Measurements from ENCODE around the gene ZNF787. TPM values are rescaled to one million over a fixed set of nuclear protein-coding genes. Genes with fewer than 3 reads are reported as not detected.

ZNF787 gene
- polyA plus RNA-seq, 4 donors, result 10.6 to 30.4 (median 21.7) TPM

- no peak for DNase-seq (ENCODE audit: low read depth in 4 of 4, low spot score in 2 of 4)
Measured at GRCh38 chr19:56144831-56145230, 23.7 kb upstream of the ZNF787 start.

GRCh38 chr19:56144376-56144775, 23.3 kb upstream of the ZNF787 start:
- no peak for DNase-seq (ENCODE audit: low read depth in 4 of 4, low spot score in 2 of 4)

GRCh38 chr19:56142897-56143434, 21.9 kb upstream of the ZNF787 start:
- no peak for DNase-seq (ENCODE audit: low read depth in 4 of 4, low spot score in 2 of 4)

- DNase-seq (ENCODE audit: low read depth in 4 of 4, low spot score in 2 of 4), result no peak
Measured at GRCh38 chr19:56142087-56142787, 21.1 kb upstream of the ZNF787 start.

- DNase-seq (ENCODE audit: low read depth in 4 of 4, low spot score in 2 of 4), result no peak
Measured at GRCh38 chr19:56141417-56141993, 20.4 kb upstream of the ZNF787 start.

DNA sequence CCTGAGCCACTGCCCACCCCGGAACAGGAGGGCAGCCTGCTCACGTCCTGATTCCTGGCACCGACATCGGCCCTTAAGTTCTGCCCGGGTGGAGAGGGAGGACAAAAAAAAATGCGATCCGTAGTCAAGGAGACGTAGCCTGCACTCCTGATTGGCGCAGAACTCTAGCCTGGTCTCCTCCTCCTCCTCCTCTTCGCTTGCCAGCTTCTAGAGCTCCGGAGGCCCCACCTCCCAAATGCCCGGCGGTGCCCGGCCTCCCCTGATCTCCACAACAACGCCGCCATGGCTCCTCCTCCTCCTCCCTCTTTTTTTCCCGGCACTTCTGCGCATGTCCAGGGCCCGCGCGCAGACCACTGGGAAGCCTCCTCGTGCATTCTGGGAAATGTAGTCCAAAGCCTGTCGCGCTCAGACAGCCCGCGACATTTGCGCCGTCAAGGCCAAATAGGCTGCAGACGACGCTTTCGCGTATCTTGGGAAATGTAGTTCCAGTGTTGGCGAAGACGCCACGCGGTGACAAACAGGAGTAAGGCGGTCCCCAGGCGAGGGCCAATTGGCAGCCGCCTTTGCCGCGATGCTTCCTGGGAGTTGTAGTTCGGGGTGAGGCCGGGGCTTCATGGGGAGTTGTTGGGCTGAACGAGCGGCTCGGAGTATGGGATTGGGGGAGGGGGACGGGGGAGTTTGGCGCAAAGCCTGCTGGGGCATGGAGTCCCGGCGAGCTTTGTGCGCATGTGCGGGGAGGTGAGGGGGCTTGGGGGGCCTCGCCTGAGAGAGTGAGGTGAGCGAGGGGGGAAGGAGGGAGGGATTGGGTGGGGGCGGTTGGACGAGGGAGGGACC, 19.7 kb upstream of the ZNF787 start, which contains the start of gene ZNF444:
TSS of gene ZNF444 (plus strand) at position 705 of the 834 bp plus-strand sequence. CDS start 5,625 bp downstream, outside the sequence.
- DNase-seq (ENCODE audit: low read depth in 4 of 4, low spot score in 2 of 4), result peak; percentile 99

DNA sequence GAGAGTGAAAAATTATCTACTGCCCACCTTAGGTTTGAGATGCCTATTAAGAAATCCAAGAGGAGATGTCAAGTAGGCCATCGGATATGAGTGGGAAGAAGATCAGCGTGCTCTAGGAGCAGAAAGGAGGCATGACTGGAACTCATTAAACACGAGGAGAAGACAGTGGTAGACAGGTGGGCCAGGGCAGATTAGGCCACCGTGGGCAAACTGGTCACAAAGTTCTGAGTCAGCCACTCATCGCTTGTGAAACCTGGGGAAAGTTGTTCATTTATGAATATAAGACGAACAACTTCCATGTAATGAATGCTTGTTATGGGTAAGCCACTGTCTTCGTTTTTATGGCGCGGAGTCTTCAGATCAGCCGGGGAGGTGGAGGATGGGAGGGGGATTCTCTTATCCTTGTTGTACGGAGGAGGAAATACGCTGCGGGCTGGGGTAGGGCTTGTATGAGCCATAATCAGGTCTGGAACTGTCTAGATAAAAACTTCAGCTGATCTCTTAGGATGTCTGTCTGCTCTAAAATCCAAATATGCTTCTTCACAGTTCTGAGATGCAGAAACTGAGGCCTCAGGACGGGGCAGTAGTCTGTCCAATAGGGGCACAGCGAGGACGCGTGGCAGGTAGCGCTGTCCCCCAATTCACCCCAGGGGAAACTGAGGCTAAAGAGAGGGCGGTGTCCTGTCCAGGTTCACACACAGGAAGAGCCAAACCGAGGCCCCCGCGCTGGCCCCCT, 18.9 kb upstream of the ZNF787 start:
- DNase-seq (ENCODE audit: low read depth in 4 of 4, low spot score in 2 of 4), result no peak

- DNase-seq (ENCODE audit: low read depth in 4 of 4, low spot score in 2 of 4), result no peak
Measured at GRCh38 chr19:56138069-56138468, 17.0 kb upstream of the ZNF787 start.

DNA sequence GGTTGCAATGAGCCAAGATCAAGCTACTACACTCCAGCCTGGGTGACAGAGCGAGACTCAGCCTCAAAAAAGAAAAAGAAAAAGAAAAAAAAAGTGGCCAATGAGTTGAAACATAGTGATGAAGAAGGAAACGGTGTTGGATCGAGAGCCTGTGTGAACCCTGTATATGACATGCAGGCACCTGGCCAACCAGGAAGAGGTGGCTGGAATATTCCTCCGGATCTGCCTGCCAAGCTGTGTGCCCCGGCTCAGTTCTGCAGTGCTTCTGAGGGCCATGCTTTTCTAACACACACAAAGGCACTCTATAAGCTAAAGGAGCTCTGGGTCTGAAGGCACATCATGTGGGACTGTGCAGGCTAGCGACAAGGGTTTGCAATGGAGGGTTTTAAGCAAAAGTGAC, 16.3 kb upstream of the ZNF787 start:
- no peak for DNase-seq (ENCODE audit: low read depth in 4 of 4, low spot score in 2 of 4)

DNA sequence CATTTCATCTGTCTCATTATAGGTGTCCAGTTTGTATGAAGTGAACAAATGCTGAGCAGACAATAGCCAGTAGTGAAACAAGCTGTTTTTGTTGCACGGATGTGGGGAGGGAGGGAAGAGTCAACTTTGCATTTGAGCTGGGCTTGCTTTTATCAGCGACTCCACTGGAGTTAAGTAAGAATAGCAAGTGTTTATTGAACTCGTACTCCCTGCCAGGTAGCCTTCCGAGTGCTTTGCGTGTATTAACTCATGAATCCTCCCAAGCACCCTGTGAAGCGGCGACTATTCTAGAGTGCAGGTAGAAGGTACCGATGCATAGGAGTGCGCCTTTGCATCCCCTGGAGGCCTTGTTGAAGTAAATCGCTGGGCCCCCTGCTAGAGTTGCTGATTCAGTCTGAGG, 15.3 kb upstream of the ZNF787 start:
- no peak for DNase-seq (ENCODE audit: low read depth in 4 of 4, low spot score in 2 of 4)

GRCh38 chr19:56134654-56134921, 13.5 kb upstream of the ZNF787 start:
- no peak for DNase-seq (ENCODE audit: low read depth in 4 of 4, low spot score in 2 of 4)

GRCh38 chr19:56133858-56134653, 13.0 kb upstream of the ZNF787 start:
- no peak for DNase-seq (ENCODE audit: low read depth in 4 of 4, low spot score in 2 of 4)

DNA sequence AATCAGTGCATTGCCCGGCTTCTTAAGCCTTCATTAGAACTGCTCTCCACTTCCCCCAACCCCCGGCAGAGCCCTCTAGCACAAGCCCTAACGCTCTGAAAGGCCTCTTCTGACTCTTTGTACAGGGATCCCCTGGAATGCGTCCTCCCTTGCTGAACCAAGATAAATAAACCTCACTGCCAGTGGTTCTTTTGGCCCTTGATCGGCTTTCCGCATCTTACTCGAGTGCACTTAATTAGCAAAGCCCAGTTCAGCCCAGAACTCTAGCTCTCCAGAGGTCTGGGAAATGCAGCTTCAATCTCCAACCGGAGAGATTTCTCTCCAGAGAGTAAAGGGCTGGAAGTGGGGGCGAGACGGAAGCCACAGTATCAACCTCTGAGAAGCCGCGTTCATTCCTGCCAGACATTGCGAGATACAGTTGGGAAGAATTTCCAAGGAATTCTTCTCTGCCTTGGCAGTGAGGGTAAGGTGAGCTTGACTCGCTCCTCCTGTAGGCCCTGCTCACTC, 11.3 kb upstream of the ZNF787 start:
- no peak for DNase-seq (ENCODE audit: low read depth in 4 of 4, low spot score in 2 of 4)

DNA sequence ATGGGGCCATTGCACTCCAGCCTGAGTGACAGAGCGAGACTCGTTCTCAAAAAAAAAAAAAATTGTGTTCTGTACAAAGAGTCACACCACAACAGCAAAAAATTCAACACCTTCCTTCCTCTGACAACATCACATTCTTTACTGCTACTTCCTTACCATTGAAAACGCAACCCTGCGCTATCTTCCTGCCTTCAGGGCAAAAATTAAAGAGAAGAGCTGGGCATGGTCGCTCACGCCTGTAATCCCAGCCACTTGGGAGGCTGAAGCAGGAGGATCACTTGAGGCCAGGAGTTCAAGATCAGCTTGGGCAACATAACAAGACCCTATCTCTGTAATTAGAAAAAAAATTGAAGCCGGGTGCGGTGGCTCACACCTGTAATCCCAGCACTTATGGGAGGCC, 10.6 kb upstream of the ZNF787 start:
- DNase-seq (ENCODE audit: low read depth in 4 of 4, low spot score in 2 of 4), result no peak

- DNase-seq (ENCODE audit: low read depth in 4 of 4, low spot score in 2 of 4), result no peak
Measured at GRCh38 chr19:56130006-56130405, 8.9 kb upstream of the ZNF787 start.

DNA sequence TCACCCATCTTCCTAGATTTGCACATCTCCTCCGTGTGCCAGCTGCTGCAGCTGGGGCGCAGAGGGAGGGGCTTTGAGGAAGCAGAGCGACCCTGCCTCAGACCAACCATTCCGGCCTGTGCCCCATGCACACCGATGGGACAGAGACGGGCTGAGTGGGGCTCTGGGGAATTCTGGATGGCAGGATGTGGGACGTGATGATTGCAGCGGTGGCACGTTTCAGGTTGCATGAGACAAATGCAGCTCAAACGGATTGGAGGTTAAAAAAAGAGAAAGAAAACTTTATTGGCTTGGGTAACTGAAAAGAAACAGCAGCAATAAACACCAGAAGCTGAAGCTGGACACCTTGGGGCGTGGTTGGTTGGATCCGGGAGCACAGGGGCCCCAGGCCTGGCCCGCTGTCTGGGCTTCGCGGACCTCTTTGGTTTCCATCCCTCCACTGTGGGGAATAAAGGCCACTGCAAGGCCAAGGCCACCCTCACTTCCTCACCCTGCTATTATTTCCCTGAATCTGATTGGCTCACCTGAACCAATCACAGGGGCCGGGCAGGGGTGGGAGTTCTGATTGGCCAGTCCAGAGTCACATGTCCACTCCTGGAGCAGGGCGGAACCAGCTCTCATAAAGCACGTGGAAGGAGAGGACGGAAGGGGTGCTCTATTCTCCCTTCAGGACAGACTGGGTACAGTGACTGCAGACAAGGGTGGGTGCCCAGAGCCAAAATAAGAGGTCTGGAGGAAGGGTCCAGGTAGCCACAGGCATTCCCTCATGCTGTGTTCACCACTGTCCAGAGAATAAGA, 6.1 kb upstream of the ZNF787 start:
- no peak for DNase-seq (ENCODE audit: low read depth in 4 of 4, low spot score in 2 of 4)

DNA sequence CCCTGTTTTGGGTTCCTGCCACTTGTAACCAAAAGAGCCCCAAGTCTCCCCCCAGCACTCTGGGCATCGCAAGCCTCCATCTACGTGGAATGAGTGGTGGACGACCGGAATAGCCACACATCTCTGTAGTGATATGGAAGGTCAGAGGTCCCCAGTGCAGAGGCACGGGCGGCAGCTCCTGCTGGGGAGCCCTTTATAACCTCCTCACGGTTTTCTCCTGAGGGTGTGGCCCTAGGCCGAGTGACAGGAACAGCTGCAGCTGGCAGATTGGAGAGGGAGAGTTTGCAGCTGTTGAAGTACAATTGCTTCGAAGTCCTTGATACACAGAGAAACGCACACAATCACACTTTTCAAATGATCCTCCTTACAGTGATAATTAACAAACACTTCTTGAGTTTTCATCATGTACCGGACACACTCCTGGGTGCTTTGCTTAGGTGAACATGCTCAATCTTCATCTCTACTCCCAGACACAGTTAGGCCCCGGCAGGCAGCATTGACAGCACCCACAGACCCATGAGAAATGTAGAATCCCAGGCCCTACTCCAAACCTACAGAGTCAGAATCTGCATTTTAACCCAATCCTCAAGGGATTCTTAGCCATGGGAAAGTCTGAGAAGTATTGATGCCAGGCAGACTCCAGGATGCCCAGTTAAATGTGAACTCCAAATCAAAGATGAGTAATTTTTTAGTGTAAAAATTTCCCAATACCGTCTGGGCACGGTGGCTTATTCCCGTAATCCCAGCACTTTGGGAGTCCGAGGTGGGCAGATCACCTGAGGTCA, 4.9 kb upstream of the ZNF787 start:
- no peak for DNase-seq (ENCODE audit: low read depth in 4 of 4, low spot score in 2 of 4)

GRCh38 chr19:56124578-56124977, 3.5 kb upstream of the ZNF787 start:
- DNase-seq (ENCODE audit: low read depth in 4 of 4, low spot score in 2 of 4), result no peak
